Breast epithelium (tissue), 3 donors: ENCODE measurements around the gene SF1.

Experiments
- CTCF ChIP-seq, 3 donors: fragments of 450-650 bp; IDR thresholded peaks; one replicate each; pipeline ENCODE4 v1.5.1; 2016 to 2017; ENCODE audit warnings: antibody characterized with exemption in 3 of 3, mild to moderate bottlenecking in 3 of 3, moderate library complexity in 3 of 3
- POLR2AphosphoS5 ChIP-seq, 3 donors: sonication (generic); formaldehyde crosslinking; IDR thresholded peaks; one replicate each; pipeline ENCODE4 v1.6.1; 2017; ENCODE audit warnings: antibody characterized with exemption in 3 of 3

- no peak for TF ChIP-seq CTCF (IDR thresholded peaks at IDR 0.05)
- no peak for TF ChIP-seq POLR2AphosphoS5 (IDR thresholded peaks at IDR 0.05)
Measured at GRCh38 chr11:64719406-64719805, 58.9 kb downstream of the SF1 start.
